GM19035 (cell line): ENCODE measurements around the gene LRRC74B.
"Not testable (repeated sequence)": the region's sequence is repeated elsewhere in the genome, so short reads cannot be mapped to it uniquely, and the experiment has no call there.

Source experiments
- ATAC-seq: cut with Tn5 transposase; IDR thresholded peaks from one replicate; pipeline ENCODE4 v1.9.1; 2021; ENCODE audit not compliant: unreplicated experiment

LRRC74B gene

DNA sequence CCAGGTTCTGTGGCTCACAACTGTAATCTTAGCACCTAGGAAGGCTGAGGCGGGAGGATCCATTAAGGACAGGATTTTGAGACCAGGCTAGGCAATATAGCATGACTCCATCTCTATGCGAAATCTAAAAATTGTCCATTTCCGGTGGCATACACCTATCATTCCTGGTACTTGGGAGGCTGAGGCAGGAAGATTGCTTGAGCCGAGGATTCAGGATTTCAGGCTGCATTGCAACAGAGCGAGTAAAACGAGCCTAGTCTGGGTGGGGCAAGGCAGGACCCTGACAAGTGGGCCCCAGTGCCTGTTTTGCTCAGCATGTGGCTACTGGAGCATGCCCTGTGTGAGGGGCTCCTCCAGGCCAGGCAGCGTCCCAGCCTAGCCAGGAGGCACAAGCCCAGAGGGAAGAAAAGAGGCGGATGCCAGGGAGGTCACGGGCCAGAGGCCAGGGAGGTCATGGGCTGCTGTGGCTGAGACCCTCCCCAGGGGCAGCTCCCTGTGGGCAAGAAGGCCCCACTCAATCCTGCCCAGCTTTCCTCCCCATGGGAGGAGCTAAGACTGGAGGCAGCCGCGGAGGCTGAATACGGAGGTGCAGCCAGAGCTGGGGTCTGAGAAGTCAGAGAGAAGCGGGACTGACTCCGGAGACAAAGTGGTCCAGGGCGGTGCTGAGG lies 8.4 kb downstream of the LRRC74B start:
- ATAC-seq = no peak

DNA sequence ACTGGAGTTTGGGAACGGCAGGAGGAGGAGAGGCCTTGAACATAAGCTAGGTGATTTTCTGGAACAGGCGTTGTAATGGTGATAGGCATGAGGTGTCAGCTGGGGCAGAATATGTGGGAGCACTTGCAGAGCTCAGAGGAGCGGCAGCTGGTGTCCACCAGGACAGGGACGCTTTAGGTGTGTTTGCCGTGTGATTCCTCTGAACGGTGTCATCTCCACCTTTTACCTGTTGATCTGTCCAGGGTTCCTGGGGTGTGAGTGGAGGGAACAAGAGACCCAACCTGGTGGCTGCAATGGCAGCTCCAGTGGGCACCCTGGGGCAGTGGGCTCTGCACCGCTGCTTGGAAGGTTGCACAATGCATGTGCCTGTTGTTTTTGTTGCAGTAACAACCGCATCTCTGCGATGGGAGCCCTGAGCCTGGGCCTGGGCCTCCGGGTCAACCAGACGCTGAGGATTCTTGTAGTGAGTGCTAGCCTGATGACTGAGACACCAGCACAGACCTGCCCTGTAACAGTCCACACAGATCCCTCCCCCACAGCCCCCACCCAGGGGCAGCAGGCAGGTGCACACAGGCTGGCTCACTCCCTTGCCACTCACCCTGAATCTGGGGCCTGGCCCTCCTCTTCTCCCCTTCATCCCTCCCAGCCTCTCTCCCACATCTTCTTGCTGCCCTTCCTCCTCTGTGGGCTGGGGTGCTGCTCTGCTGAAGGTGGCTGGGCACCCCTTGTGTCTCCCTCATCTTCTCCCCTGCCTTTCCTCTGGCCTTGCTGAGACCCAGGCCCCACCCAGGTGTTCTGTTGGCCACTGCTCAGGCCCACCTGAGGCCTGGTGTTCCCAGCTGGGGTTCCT lies 9.2 kb downstream of the LRRC74B start:
- no peak for ATAC-seq

DNA sequence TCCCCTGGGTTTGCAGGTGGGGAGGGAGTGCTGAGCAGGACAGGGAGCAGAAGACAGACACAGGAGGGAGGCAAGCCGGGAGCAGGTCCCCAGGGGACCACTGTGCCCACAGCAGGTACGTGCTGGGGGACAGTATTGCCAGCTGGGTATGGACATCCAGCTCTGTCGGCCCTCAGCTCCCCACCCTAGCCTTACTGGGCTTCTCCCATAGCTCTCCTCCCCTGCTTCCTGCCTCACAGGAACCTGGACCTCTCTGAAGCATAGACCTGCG lies 9.8 kb downstream of the LRRC74B start:
- no peak for ATAC-seq

DNA sequence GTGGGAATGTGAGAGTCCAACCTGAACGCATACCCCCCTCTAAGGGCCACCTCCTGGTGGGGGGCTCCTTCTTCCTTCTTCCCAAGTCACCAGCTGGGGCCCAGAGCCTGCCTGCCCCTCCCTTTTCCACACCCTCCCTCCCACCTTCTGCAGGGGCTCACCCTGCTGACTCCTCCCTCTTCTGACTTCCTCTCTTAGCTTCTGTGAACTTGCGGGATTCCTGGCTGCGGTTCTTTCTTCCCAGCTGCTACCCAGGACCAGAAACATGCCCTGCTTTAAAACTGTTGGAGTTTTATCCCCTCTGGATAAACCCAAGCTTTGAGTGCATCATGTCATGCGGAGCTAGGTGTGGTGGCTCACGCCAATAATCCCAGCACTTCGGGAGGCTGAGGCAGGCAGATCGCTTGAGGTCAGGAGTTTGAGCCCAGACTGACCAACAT lies 10.2 kb downstream of the LRRC74B start:
- ATAC-seq = no peak

GRCh38 chr22:21060363-21060762 lies 14.6 kb downstream of the LRRC74B start:
- not testable (repeated sequence) for ATAC-seq

- not testable (repeated sequence) for ATAC-seq
Measured at GRCh38 chr22:21061660-21062321, 16.0 kb downstream of the LRRC74B start.

GRCh38 chr22:21064425-21064824 lies 18.7 kb downstream of the LRRC74B start:
- not testable (repeated sequence) for ATAC-seq

DNA sequence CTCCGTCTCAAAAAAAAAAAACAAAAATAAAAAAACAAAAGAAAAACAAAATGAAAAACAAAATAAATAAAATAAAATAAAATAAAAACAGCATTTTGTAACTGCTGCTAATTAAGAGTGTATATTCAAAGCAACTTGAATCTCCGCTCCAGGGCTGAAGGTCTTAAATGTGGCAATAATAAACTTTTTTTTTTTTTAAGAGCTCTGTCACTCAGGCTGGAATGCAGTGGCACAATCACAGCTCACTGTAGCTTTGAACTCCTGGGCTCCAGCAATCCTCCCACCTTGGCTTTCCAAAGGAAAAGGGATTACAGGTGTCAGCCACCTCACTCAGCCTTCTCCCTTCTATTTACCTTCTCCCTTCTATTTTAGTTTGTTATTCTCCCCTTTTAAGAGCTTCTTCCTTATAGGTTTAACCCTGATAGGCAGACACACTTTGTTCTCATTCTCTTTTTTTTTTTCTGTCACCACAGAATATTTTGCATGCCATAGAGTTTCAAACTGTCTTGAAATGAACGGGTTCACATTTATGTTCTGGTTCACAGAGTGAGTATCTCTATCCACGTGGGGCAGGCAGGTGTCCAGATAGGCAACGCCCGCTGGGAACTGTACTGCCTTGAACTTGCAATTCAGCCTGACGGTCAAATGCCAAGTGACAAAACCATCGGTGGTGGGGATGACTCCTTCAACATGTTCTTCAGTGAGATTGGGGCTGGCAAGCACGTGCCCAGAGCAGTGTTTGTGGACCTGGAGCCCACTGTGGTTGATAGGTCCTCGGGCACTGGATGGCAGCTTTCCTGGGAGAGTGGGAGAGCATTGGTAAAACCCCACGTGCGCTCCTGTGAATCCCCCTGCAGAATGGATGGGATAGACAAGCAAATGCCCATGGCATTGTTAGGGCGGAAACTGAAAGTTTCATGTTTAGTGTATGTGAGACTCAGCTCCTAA lies 19.4 kb downstream of the LRRC74B start:
- no peak for ATAC-seq

- no peak for ATAC-seq
Measured at GRCh38 chr22:21067075-21067900, 21.5 kb downstream of the LRRC74B start.

DNA sequence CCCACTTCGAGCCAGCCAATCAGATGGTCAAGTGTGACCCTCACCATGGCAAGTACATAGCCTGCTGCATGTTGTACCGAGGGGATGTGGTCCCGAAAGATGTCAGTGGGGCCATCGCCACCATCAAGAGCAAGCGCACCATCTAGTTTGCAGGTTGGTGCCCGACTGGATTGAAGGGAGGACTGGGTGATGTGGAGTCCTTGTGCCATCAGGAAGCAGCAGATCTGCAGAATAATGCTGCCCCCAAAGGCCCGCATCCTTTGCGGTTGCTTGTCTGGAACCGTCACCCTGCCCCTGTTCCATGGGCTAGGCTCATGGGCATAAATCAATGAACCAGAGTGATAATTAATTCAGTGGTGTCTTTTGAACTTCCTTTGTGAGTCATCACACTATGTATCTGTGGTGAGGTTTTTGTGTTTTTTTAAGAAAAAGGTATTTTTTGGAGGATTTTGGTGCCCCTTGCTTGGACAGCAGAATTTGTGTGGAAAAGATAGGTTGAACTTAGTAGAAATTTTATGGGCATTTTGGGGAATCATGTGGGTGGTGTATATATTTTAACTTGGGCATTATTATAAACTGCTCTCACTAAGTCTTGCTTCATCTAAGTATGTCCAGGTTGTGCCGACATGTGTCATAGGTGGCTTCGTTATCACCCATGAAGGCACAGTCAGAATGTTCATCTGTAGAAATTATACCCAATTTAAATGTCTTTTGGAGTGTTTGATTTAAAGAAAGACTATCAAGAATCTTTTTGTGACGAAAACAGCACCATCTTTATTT lies 22.3 kb downstream of the LRRC74B start:
- no peak for ATAC-seq

DNA sequence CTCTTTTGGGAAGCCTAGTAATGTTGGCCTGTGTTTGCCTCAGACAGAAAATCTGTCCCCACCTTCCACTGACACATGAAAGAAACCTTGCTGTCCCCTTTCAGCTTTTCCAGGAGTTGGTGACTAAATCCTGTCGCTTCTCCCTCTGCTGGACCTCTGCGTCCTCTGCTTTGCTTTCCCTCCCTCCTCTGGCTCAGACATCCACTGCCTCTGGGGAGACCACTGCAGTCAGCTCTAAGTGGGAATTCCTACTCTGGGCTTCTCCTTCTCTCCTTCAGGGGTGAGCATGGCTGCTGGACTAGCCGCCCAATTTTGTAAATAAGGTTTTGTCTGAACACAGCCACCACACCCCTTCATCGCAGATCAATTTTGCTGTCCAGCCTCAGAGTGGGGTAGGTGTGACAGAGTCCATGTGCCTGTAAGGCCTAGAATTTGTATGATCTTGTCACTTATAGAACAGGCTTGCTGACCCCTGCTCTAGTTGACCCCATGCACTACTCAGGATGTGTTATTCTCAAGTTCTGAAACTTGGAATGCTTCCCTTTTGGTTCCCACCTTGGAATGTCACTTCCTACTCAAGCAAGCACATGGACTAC lies 23.0 kb downstream of the LRRC74B start:
- ATAC-seq = no peak

DNA sequence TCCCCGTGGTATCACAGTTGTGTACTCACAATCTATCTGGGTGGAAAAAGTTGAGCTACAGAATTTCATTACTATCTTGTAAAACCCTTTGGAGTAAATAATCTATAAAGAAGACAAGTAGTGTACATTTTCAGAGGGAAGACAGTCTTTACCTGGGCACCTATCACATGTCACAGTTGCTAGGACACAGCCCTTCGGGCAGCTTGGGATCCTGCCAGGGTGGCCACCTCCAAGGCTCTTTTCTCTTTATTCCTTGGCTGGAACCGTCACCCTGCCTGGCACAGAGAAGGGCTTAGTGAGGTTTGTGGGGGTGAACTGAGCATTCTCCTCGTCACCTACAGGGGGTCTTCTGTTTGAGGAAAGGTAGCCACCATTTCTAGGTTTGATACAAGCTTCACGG lies 23.6 kb downstream of the LRRC74B start:
- ATAC-seq = no peak

GRCh38 chr22:21070690-21071615 lies 25.2 kb downstream of the LRRC74B start:
- ATAC-seq = no peak

DNA sequence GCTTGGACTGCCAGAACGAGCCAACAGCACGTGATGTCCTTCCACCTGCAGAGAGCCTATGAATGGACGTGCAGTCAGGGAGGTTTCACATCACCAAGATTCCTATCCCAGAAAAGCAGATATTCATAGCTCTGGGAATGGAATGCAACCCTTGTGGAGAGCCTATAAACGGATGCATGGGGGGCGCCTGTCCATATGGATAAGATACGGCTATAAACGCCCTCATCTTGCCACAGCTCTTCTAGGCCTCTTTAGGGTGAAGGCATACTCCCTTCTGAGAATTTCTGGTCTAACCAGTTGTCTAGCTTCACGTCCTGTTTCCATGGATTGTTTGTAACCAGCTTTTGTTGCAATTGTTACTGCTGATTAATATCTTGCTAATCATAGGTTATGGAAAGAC lies 26.1 kb downstream of the LRRC74B start:
- not testable (repeated sequence) for ATAC-seq

- ATAC-seq = no peak
Measured at GRCh38 chr22:21073023-21073422, 27.3 kb downstream of the LRRC74B start.

- ATAC-seq = no peak
Measured at GRCh38 chr22:21073482-21073881, 27.7 kb downstream of the LRRC74B start.

DNA sequence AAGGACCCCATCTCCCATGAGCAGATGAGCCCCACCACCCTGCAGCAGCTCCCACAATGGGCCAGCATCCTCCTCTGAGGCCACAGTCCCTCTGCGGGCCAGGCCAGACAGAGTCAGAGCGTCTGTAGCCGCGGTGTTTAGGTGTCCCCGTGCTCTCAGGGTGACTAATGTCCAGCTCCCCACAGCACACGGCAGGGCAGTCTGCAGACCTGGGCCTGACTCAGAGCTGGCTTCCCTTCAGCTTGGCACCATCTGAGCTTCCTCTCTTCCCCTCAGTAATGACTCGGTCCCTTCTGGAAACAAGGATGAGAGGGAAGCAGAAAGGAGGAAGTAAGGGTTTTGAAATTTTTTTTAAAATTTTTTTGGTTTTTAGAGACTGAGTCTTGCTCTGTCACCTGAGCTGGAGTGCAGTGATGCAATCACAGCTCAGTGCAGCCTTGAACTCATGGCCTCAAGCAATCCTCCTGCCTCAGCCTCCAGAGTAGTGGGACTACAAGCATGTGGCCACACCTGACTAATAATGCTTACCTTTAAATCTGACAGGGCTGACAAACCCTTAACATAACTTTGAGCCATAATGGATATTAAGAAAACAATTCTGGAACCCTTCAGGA lies 28.5 kb downstream of the LRRC74B start:
- no peak for ATAC-seq
